K562 (cell line): ENCODE results near the gene PACSIN2. TPM values are rescaled to one million over a fixed set of nuclear protein-coding genes. Genes with fewer than 3 reads are reported as not detected.

Experiments
- ATAC-seq: fragments of 200-7000 bp; cut with Tn5 transposase; 3 replicates; pipeline ENCODE4 v1.9.1; 2020; ENCODE audit warnings: moderate library complexity
- BruUV-seq: library from RNA; stranded (reverse); fragments of 400-500 nt; replicated peaks from 2 replicates; lab custom pipeline; 2021; lab: Mats Ljungman, UMichigan
- CTCF ChIA-PET: fragments of 300-600 bp; formaldehyde crosslinking; extraction: SDS; loops from one replicate; lab custom pipeline; 2021; ENCODE audit warnings: low intra/inter-chr PET ratio; lab: Yijun Ruan, JAX
- POLR2A ChIA-PET: fragments of 300-600, 350-650 bp; sonication (Branson Sonifier 250); formaldehyde crosslinking; extraction: SDS; loops from one replicate; lab custom pipeline; 2021; ENCODE audit warnings: antibody characterized with exemption, inconsistent platforms; lab: Yijun Ruan, JAX
- DNase-seq, 4 experiments: peaks; one replicate each; pipeline versions ENCODE4 v3.0.0 to v3.0.0-alpha.2; 2011 to 2018; ENCODE audit warnings: low spot score in 3 of 4, mixed read lengths in 3 of 4; ENCODE audit errors: extremely low read depth in 1 of 4
- FAIRE-seq: peaks from 2 replicates; lab custom pipeline; 2011; peaks lifted over from hg19 to GRCh38; lab: Jason Lieb, UNC
- H2AFZ ChIP-seq: 2 replicates; pipeline ENCODE4 v1.6.0; 2011; ENCODE audit warnings: low read depth, low read length, control low read depth, inconsistent platforms
- H3K27ac ChIP-seq: fragments of 200-600 bp; 3 replicates; pipeline ENCODE4 v1.8.0; 2011; ENCODE audit warnings: low read depth, mild to moderate bottlenecking, control low read depth, inconsistent platforms, low read length, moderate library complexity, mixed read lengths; ENCODE audit errors: extremely low read depth
- H3K27me3 ChIP-seq, 2 experiments: fragments of 300-600 bp in 1 of 2; 2 replicates in 1 of 2; 3 replicates in 1 of 2; pipeline versions ENCODE4 v1.6.0 to v1.8.0; 2011; ENCODE audit warnings: inconsistent platforms in 2 of 2, low read length in 2 of 2, mild to moderate bottlenecking in 1 of 2, mixed read lengths in 1 of 2, moderate library complexity in 1 of 2; ENCODE audit not compliant: control insufficient read depth in 2 of 2, insufficient read depth in 2 of 2
- H3K36me3 ChIP-seq: fragments of 300-600 bp; 3 replicates; pipeline ENCODE4 v1.8.0; 2011; ENCODE audit warnings: mild to moderate bottlenecking, low read length, inconsistent platforms; ENCODE audit not compliant: control insufficient read depth, insufficient read depth
- H3K4me1 ChIP-seq, 2 experiments: fragments of 200-600 bp in 1 of 2; replicated peaks in 1 of 2; 2 replicates in 1 of 2; 3 replicates in 1 of 2; pipeline versions ENCODE4 v1.5.1 to v1.8.0; 2011; ENCODE audit warnings: inconsistent platforms in 2 of 2, low read length in 2 of 2, mild to moderate bottlenecking in 1 of 2, mixed read lengths in 1 of 2, moderate library complexity in 1 of 2; ENCODE audit not compliant: control insufficient read depth in 2 of 2, insufficient read depth in 2 of 2
- H3K4me2 ChIP-seq: 2 replicates; pipeline ENCODE4 v1.6.1; 2011; ENCODE audit warnings: low read length, control low read depth, inconsistent platforms, mixed read lengths; ENCODE audit not compliant: insufficient read depth
- H3K4me3 ChIP-seq: fragments of 200-600 bp; sonication (generic), shearing (Covaris generic); 2 replicates; pipeline ENCODE4 v1.5.1; 2016; ENCODE audit warnings: control low read depth, inconsistent platforms
- H3K79me2 ChIP-seq: fragments of 200-600 bp; 3 replicates; pipeline ENCODE4 v1.8.0; 2011; ENCODE audit warnings: low read length, inconsistent platforms; ENCODE audit not compliant: control insufficient read depth, insufficient read depth
- H3K9ac ChIP-seq, 2 experiments: 2 replicates each; pipeline versions ENCODE4 v1.6.0 to v1.6.1; 2011; ENCODE audit warnings: low read depth in 2 of 2, low read length in 2 of 2, control low read depth in 1 of 2, inconsistent platforms in 1 of 2, mild to moderate bottlenecking in 1 of 2, mixed read lengths in 1 of 2; ENCODE audit not compliant: insufficient read depth in 1 of 2
- H3K9me1 ChIP-seq: one replicate; pipeline ENCODE4 v1.6.0; 2011; ENCODE audit warnings: inconsistent platforms, mild to moderate bottlenecking, low read length, moderate library complexity; ENCODE audit not compliant: control insufficient read depth, insufficient read depth
- H3K9me3 ChIP-seq: replicated peaks from 2 replicates; pipeline ENCODE4 v1.5.1; 2011; ENCODE audit warnings: low read depth, low read length, inconsistent platforms; ENCODE audit not compliant: control insufficient read depth, insufficient read depth
- H4K20me1 ChIP-seq: replicated peaks from 2 replicates; pipeline ENCODE4 v1.6.1; 2011; ENCODE audit warnings: low read length, inconsistent platforms, mixed read lengths; ENCODE audit not compliant: control insufficient read depth, insufficient read depth
- ETV6 ChIP-seq, 3 experiments: fragments of 150-350 bp in 1 of 3; sonication (generic) in 1 of 3; formaldehyde crosslinking in 1 of 3; IDR thresholded peaks; 2 replicates each; pipeline versions ENCODE4 v1.6.1 to v1.8.0; 2014 to 2022; ENCODE audit warnings: borderline replicate concordance in 2 of 3, low read depth in 2 of 3, antibody characterized with exemption in 1 of 3, low read length in 1 of 3, mild to moderate bottlenecking in 1 of 3, missing genetic modification reagents in 1 of 3
- JUN ChIP-seq, 2 experiments: sonication (generic) in 1 of 2; formaldehyde crosslinking in 1 of 2; IDR thresholded peaks; 2 replicates each; pipeline versions ENCODE4 v1.6.1 to v1.8.0; 2012 to 2022; ENCODE audit warnings: borderline replicate concordance in 2 of 2, mild to moderate bottlenecking in 2 of 2, improper control_type of control experiment in 1 of 2, low read depth in 1 of 2, low read length in 1 of 2, missing genetic modification reagents in 1 of 2
- POLR3A ChIP-seq: IDR thresholded peaks from 2 replicates; pipeline ENCODE4 v1.6.1; 2011; ENCODE audit warnings: borderline replicate concordance, mild to moderate bottlenecking, moderate library complexity; ENCODE audit not compliant: insufficient read length, insufficient read depth; ENCODE audit errors: extremely low read depth
- ZNF121 ChIP-seq: sonication (generic); formaldehyde crosslinking; conservative IDR thresholded peaks from 2 replicates; pipeline ENCODE4 v1.8.0; 2022; ENCODE audit warnings: missing genetic modification reagents
- ZNF282 ChIP-seq: sonication (generic); formaldehyde crosslinking; IDR thresholded peaks from 2 replicates; pipeline ENCODE4 v1.8.1; 2023; ENCODE audit warnings: missing genetic modification reagents
- ZNF644 ChIP-seq: fragments of 200-800 bp; sonication (Bioruptor generic); IDR thresholded peaks from 2 replicates; pipeline ENCODE4 v1.6.1; 2016; ENCODE audit warnings: low read depth, missing genetic modification characterization, missing compliant biosample characterization
- WGBS: fragments of 100-300 bp; shearing (Covaris generic); methylation state at CpG from one replicate; pipeline ENCODE4 v1.1.6; 2016; ENCODE audit warnings: low coverage, mixed read lengths; ENCODE audit not compliant: insufficient coverage; ENCODE audit errors: missing lambda C conversion rate; 5-methylcytosine and 5-hydroxymethylcytosine counted together
- in situ Hi-C: fragments of 300-500 bp; cut with MboI; formaldehyde crosslinking; loops from 4 replicates; pipeline ENCODE4 v1.15.0; 2018; ENCODE audit warnings: inconsistent platforms, mixed read lengths
- intact Hi-C: fragments of 100-400 bp; cut with micrococcal nuclease; formaldehyde crosslinking; loops from 2 replicates; pipeline ENCODE4 v1.14.2; 2022
- polyA plus RNA-seq, 8 experiments: library from polyadenylated mRNA; depleted of rRNA in 4 of 8; stranded (reverse) in 5 of 8; unstranded in 3 of 8; fragments of >200 nt; fragmentation: Nextera tagmentation in 2 of 8; fragmentation: Illumina TruSeq in 1 of 8; extraction: Ambion mirVana in 2 of 8; extraction: Trizol in 1 of 8; gene quantifications; 2 replicates each; pipeline versions ENCODE4 v1.2.1 to v1.2.3, GENCODE V29; 2011 to 2014; ENCODE audit warnings: inconsistent platforms in 1 of 8, missing spikeins in 1 of 8
- total RNA-seq, 7 experiments: library from RNA; depleted of rRNA in 6 of 7; stranded (reverse); fragments of >200 nt in 6 of 7; fragmentation: Illumina TruSeq in 2 of 7; extraction: Trizol in 2 of 7; gene quantifications; 2 replicates each; pipeline versions ENCODE4 v1.2.1 to v1.2.3, GENCODE V29; 2011 to 2021; ENCODE audit warnings: low replicate concordance in 1 of 7
- TF ChIP-seq, protein P1 (sequence below), 2 experiments: fragments of 250-450 bp in 1 of 2; fragments of 450-650 bp in 1 of 2; sonication (Bioruptor Pico) in 1 of 2; IDR thresholded peaks; 2 replicates each; pipeline versions ENCODE4 v1.6.1 to v1.8.0; 2016 to 2021; ENCODE audit warnings: mild to moderate bottlenecking in 2 of 2, moderate library complexity in 2 of 2, missing compliant biosample characterization in 1 of 2, missing genetic modification characterization in 1 of 2
- TF ChIP-seq, protein P2 (sequence below): fragments of 200-600 bp; sonication (generic); IDR thresholded peaks from one replicate; pipeline ENCODE4 v1.6.1; 2012; ENCODE audit warnings: mild to moderate bottlenecking, low read depth, low read length, inconsistent platforms

PACSIN2 gene
- total and polyA plus RNA-seq, 9 of the 15 experiments (the other 6 are each of a cell fraction or from before 2014, with no cell fraction given), result 0.45 to 45.1 (median 23.9) TPM

DNA sequence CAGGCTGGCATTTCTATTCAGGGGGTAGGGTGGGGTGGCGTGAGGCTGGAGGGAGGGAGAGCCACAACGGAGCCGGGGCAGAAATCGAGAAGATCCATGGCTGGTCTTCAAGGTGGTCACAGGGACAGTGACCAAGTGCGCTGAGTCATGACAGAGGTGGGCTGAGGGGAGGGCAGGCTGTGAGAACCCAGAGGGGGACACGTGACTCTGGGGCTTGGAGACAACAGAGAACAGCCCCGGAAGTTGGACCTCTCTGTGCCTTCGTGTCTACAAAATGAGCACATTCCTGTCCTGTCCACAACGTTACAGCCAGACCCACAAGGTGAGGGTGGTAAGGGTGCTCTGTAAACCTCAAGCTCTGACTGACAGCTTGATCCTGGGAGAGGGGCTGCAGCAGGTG is 122.8 kb downstream of the PACSIN2 start:
- no peak for FAIRE-seq
- no peak for TF ChIP-seq ZNF644 (tag)
- TF ChIP-seq ETV6 (IDR thresholded peaks at IDR 0.05; ENCODE audit: borderline replicate concordance in 1 of 2, low read depth in 2 of 2, low read length in 1 of 2), result no peak
- TF ChIP-seq ETV6 (CRISPR knock-in tag; IDR thresholded peaks at IDR 0.05; ENCODE audit: borderline replicate concordance), result no peak
- TF ChIP-seq, protein P1, sequence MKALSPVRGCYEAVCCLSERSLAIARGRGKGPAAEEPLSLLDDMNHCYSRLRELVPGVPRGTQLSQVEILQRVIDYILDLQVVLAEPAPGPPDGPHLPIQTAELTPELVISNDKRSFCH (CRISPR knock-in tag; IDR thresholded peaks at IDR 0.05), result no peak
- TF ChIP-seq, protein P1 (tag; IDR thresholded peaks at IDR 0.05), result no peak
- TF ChIP-seq POLR3A, result no peak
- TF ChIP-seq, protein P2, sequence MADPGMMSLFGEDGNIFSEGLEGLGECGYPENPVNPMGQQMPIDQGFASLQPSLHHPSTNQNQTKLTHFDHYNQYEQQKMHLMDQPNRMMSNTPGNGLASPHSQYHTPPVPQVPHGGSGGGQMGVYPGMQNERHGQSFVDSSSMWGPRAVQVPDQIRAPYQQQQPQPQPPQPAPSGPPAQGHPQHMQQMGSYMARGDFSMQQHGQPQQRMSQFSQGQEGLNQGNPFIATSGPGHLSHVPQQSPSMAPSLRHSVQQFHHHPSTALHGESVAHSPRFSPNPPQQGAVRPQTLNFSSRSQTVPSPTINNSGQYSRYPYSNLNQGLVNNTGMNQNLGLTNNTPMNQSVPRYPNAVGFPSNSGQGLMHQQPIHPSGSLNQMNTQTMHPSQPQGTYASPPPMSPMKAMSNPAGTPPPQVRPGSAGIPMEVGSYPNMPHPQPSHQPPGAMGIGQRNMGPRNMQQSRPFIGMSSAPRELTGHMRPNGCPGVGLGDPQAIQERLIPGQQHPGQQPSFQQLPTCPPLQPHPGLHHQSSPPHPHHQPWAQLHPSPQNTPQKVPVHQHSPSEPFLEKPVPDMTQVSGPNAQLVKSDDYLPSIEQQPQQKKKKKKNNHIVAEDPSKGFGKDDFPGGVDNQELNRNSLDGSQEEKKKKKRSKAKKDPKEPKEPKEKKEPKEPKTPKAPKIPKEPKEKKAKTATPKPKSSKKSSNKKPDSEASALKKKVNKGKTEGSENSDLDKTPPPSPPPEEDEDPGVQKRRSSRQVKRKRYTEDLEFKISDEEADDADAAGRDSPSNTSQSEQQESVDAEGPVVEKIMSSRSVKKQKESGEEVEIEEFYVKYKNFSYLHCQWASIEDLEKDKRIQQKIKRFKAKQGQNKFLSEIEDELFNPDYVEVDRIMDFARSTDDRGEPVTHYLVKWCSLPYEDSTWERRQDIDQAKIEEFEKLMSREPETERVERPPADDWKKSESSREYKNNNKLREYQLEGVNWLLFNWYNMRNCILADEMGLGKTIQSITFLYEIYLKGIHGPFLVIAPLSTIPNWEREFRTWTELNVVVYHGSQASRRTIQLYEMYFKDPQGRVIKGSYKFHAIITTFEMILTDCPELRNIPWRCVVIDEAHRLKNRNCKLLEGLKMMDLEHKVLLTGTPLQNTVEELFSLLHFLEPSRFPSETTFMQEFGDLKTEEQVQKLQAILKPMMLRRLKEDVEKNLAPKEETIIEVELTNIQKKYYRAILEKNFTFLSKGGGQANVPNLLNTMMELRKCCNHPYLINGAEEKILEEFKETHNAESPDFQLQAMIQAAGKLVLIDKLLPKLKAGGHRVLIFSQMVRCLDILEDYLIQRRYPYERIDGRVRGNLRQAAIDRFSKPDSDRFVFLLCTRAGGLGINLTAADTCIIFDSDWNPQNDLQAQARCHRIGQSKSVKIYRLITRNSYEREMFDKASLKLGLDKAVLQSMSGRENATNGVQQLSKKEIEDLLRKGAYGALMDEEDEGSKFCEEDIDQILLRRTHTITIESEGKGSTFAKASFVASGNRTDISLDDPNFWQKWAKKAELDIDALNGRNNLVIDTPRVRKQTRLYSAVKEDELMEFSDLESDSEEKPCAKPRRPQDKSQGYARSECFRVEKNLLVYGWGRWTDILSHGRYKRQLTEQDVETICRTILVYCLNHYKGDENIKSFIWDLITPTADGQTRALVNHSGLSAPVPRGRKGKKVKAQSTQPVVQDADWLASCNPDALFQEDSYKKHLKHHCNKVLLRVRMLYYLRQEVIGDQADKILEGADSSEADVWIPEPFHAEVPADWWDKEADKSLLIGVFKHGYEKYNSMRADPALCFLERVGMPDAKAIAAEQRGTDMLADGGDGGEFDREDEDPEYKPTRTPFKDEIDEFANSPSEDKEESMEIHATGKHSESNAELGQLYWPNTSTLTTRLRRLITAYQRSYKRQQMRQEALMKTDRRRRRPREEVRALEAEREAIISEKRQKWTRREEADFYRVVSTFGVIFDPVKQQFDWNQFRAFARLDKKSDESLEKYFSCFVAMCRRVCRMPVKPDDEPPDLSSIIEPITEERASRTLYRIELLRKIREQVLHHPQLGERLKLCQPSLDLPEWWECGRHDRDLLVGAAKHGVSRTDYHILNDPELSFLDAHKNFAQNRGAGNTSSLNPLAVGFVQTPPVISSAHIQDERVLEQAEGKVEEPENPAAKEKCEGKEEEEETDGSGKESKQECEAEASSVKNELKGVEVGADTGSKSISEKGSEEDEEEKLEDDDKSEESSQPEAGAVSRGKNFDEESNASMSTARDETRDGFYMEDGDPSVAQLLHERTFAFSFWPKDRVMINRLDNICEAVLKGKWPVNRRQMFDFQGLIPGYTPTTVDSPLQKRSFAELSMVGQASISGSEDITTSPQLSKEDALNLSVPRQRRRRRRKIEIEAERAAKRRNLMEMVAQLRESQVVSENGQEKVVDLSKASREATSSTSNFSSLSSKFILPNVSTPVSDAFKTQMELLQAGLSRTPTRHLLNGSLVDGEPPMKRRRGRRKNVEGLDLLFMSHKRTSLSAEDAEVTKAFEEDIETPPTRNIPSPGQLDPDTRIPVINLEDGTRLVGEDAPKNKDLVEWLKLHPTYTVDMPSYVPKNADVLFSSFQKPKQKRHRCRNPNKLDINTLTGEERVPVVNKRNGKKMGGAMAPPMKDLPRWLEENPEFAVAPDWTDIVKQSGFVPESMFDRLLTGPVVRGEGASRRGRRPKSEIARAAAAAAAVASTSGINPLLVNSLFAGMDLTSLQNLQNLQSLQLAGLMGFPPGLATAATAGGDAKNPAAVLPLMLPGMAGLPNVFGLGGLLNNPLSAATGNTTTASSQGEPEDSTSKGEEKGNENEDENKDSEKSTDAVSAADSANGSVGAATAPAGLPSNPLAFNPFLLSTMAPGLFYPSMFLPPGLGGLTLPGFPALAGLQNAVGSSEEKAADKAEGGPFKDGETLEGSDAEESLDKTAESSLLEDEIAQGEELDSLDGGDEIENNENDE, result no peak
- TF ChIP-seq ZNF121 (CRISPR knock-in tag), result no peak
- no peak for TF ChIP-seq JUN (IDR thresholded peaks at IDR 0.05; ENCODE audit: borderline replicate concordance, low read depth, low read length)
- no peak for TF ChIP-seq JUN (CRISPR knock-in tag; IDR thresholded peaks at IDR 0.05; ENCODE audit: borderline replicate concordance)
- no peak for TF ChIP-seq ZNF282 (CRISPR knock-in tag)

More for the DNA sequence above, 122.8 kb downstream of the PACSIN2 start:
- no peak for DNase-seq
- Histone ChIP-seq H3K4me2 (no peak overlapping the region), H3K79me2 (no peaks in the 10 kb centered on the region), H2AFZ (no peak overlapping the region), H3K4me3 (no peak overlapping the region), H4K20me1 (peaks cover 5% of the 10 kb centered on the region; the same call in 1 of the 2 replicates), H3K27ac (no peak overlapping the region), H3K36me3 (peaks cover 26% of the 10 kb centered on the region; the same call in 2 of the 3 replicates), H3K9me1 (no peaks in the 10 kb centered on the region), H3K9me3 (no peaks in the 10 kb centered on the region), H3K4me1 (no peaks in the 10 kb centered on the region), H3K27me3 (no peaks in the 10 kb centered on the region), H3K9ac (no peak overlapping the region)
- in situ Hi-C loops, result no loop called here
- ChIA-PET POLR2A (interaction anchor here (0.5 kb wide), 1 partner anchor 11 kb away, joined by 4 read pairs; no protein-coding TSS in a partner anchor), CTCF (no interaction called here)
- no peak for ATAC-seq
- WGBS, result no CpG with 5 or more reads among the region's 9 CpGs
- no TSS peak for BruUV-seq
- intact Hi-C loops, result no loop called here
